Measurements from ENCODE around the gene TTLL8. TPM values are rescaled to one million over a fixed set of nuclear protein-coding genes. Genes with fewer than 3 reads are reported as not detected.

Gene TTLL8
- total RNA-seq, 1 donor from 2014 or later = not detected

DNA sequence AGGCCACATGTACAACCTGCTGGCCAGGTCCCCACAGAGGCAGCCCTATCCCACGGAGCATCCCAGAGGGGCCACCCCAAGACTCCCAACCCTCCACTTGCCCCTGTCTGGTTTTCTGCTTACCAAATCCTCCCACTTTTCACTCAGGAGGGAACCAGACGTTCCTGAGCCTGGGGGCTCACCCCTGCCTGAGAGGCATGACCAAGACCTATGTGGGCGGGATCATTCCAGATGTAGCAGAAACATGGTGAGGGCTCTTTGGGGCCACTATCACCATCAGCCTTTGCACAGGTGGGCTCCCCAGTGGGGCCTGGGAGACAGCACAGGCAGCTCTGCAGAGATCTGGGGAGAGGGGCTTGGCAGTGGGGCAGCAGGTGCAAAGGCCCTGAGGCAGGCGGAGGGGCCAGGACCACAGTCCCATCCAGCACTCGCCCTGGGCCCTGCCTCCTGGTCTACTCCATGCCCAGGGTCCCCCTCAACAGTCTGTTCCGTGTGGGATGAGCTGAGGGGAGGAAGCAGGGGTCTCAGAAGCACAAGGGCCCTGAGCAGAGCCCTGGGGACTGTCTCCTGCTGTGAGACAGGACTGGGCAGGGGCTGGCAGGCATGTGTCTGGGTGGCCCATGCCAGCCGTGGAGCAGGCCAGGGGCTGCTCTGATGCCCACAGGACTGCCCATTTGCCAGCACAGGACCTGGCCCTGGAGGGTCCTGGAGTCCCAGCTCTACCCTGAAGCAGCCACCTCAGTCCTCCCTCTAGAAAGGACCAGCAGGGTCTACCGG lies 88.2 kb downstream of the TTLL8 start:
- intact Hi-C loops (cut with micrococcal nuclease) = loop anchor here (2.0 to 10.0 kb wide), 4 partner anchors 33 to 232 kb away; partner anchors contain the start of gene SELENOO

DNA sequence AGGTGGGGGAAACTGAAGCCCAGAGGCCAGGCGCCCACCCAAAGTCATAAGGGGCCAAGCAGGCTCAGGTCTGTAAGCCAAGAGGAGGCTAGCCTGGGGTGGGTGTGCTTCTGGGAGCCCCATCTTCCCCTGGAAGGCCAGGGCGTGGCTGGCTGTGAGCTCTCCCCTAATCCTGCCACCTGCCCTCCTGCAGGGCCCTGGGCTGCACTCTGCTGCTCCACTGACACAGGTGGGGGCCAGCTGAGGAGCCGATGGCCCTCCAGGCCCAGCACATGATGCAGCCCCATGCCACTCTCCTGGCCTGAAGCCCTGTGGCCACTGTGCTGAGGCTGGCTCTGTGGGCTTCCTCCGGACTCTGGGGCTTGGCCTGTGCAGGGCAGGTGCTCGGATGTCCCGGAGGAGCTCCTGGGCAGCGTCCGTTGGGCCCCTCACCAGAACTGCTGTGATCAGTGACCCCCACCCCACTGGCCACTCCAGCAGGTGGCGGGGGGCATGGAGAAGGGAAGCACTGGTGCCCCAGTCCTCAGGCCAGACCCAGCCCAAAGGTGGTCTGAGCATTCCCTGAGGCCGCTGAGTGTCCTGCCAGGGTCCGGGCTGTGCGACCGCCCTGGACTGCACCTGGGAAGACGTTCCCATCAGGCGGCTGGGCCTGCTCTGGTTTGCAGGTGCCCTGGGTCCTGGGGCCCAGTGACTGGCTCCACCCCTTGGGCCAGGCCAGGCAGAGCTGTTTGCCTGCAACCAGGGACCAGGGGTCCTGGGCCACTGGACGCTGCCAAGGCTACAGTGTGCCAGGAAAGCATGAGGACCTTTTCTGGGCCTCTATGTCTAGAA lies 89.1 kb downstream of the TTLL8 start:
- intact Hi-C loops (cut with micrococcal nuclease) = no loop called here

Other genes starting within 250 kb of the TTLL8 start
- 46.0 and 50.1 TPM in 2 replicates for gene BRD1, start 230.4 kb downstream of the TTLL8 start, total RNA-seq
- gene ZBED4, start 204.5 kb downstream of the TTLL8 start, total RNA-seq = 19.9 and 20.8 TPM in 2 replicates
- 20.1 and 21.1 TPM in 2 replicates for gene ALG12, start 139.9 kb downstream of the TTLL8 start, total RNA-seq
- 97.2 and 98.9 TPM in 2 replicates for gene CRELD2, start 139.7 kb downstream of the TTLL8 start, total RNA-seq
- 113 and 117 TPM in 2 replicates for gene PIM3, start 97.5 kb downstream of the TTLL8 start, total RNA-seq
- gene IL17REL, start 45.5 kb downstream of the TTLL8 start, total RNA-seq = 0.07 TPM in 1 of 2 replicates, not detected in the other
- gene MLC1, start 27.1 kb upstream of the TTLL8 start, total RNA-seq = 0.39 and 0.59 TPM in 2 replicates
- gene MOV10L1, start 31.7 kb upstream of the TTLL8 start, total RNA-seq = not detected in 2 replicates
- 0.24 and 0.37 TPM in 2 replicates for gene PANX2, start 112.4 kb upstream of the TTLL8 start, total RNA-seq
- 124 TPM in 2 replicates for gene TRABD, start 127.6 kb upstream of the TTLL8 start, total RNA-seq
- 24.2 and 25.2 TPM in 2 replicates for gene SELENOO, start 142.7 kb upstream of the TTLL8 start, total RNA-seq
- gene TUBGCP6, start 186.7 kb upstream of the TTLL8 start, total RNA-seq = 65.9 and 68.8 TPM in 2 replicates
- 91.9 and 93.8 TPM in 2 replicates for gene HDAC10, start 193.0 kb upstream of the TTLL8 start, total RNA-seq
- 7.7 and 8.8 TPM in 2 replicates for gene MAPK12, start 203.4 kb upstream of the TTLL8 start, total RNA-seq
- gene MAPK11, start 212.1 kb upstream of the TTLL8 start, total RNA-seq = 29.0 and 33.2 TPM in 2 replicates
- 18.3 and 20.8 TPM in 2 replicates for gene PLXNB2, start 249.3 kb upstream of the TTLL8 start, total RNA-seq

Data from T-helper 1 cell treated with Interleukin-12 subunit alpha and Interleukin-12 subunit beta and Interleukin-4 antibody, amounts not matched to agents 30 ng/mL and 1 ng/mL, for 36 hours (primary cell).